WTC11 (cell line): ENCODE data around the gene WDFY4. TPM values are rescaled to one million over a fixed set of nuclear protein-coding genes. Genes with fewer than 3 reads are reported as not detected.

Source experiments
- ATAC-seq: fragments of 200-7000 bp; cut with Tn5 transposase; 2 replicates; pipeline ENCODE4 v1.10.0; 2021; ENCODE audit warnings: mild to moderate bottlenecking, moderate library complexity
- CTCF ChIA-PET: fragments of 300-600 bp; sonication (Branson Sonifier 250); formaldehyde crosslinking; loops from one replicate; lab custom pipeline; 2021; ENCODE audit warnings: antibody characterized with exemption; lab: Charles Lee
- POLR2A ChIA-PET: fragments of 350-600 bp; sonication (Branson Sonifier 250); formaldehyde crosslinking; loops from one replicate; lab custom pipeline; 2021; ENCODE audit warnings: antibody characterized with exemption; lab: Charles Lee
- DNase-seq: peaks from one replicate; pipeline ENCODE4 v3.0.0; 2021; ENCODE audit warnings: low spot score
- H3K27ac Mint-ChIP-seq: 2 replicates; pipeline ENCODE4 v1.8.0; 2021; ENCODE audit warnings: mixed read lengths
- H3K27me3 Mint-ChIP-seq: 2 replicates; pipeline ENCODE4 v1.8.0; 2021; ENCODE audit warnings: low read depth, mild to moderate bottlenecking, moderate library complexity, mixed read lengths
- H3K36me3 Mint-ChIP-seq: 2 replicates; pipeline ENCODE4 v1.8.0; 2021; ENCODE audit warnings: mixed read lengths
- H3K4me1 Mint-ChIP-seq: 2 replicates; pipeline ENCODE4 v1.8.0; 2022; ENCODE audit warnings: mixed read lengths
- H3K4me3 Mint-ChIP-seq: 2 replicates; pipeline ENCODE4 v1.8.0; 2021; ENCODE audit warnings: mild to moderate bottlenecking, moderate library complexity, mixed read lengths
- H3K9me3 Mint-ChIP-seq: 2 replicates; pipeline ENCODE4 v1.8.0; 2021; ENCODE audit warnings: mixed read lengths
- AFF4 ChIP-seq: sonication (generic); formaldehyde crosslinking; IDR thresholded peaks from 2 replicates; pipeline ENCODE4 v1.8.1; 2023; ENCODE audit warnings: mild to moderate bottlenecking, missing genetic modification reagents, borderline replicate concordance
- ATF1 ChIP-seq: sonication (generic); formaldehyde crosslinking; IDR thresholded peaks from 2 replicates; pipeline ENCODE4 v1.8.1; 2023; ENCODE audit warnings: mild to moderate bottlenecking, moderate library complexity, missing genetic modification reagents
- E2F4 ChIP-seq: sonication (generic); formaldehyde crosslinking; IDR thresholded peaks from 2 replicates; pipeline ENCODE4 v1.8.1; 2022; ENCODE audit warnings: low read depth, mild to moderate bottlenecking, moderate library complexity, missing genetic modification reagents, borderline replicate concordance
- EMX1 ChIP-seq: fragments of 250-450 bp; sonication (Bioruptor Pico); IDR thresholded peaks from 2 replicates; pipeline ENCODE4 v1.8.0; 2021; ENCODE audit warnings: mild to moderate bottlenecking
- ERG ChIP-seq: fragments of 250-450 bp; sonication (Bioruptor Pico); IDR thresholded peaks from 2 replicates; pipeline ENCODE4 v1.8.0; 2021; ENCODE audit warnings: mild to moderate bottlenecking
- FOXK1 ChIP-seq: sonication (generic); formaldehyde crosslinking; IDR thresholded peaks from 2 replicates; pipeline ENCODE4 v1.8.0; 2022; ENCODE audit warnings: mild to moderate bottlenecking, moderate library complexity, missing genetic modification reagents
- IRF2 ChIP-seq: sonication (generic); formaldehyde crosslinking; IDR thresholded peaks from 2 replicates; pipeline ENCODE4 v1.8.0; 2022; ENCODE audit warnings: low read depth, missing genetic modification reagents, borderline replicate concordance
- KAT7 ChIP-seq: sonication (generic); formaldehyde crosslinking; IDR thresholded peaks from 2 replicates; pipeline ENCODE4 v1.8.1; 2023; ENCODE audit warnings: missing genetic modification reagents, mild to moderate bottlenecking, borderline replicate concordance
- MLX ChIP-seq: sonication (generic); formaldehyde crosslinking; IDR thresholded peaks from 2 replicates; pipeline ENCODE4 v1.8.1; 2023; ENCODE audit warnings: mild to moderate bottlenecking, missing genetic modification reagents, moderate library complexity
- NR2C2 ChIP-seq: sonication (generic); formaldehyde crosslinking; IDR thresholded peaks from 2 replicates; pipeline ENCODE4 v1.8.0; 2022; ENCODE audit warnings: mild to moderate bottlenecking, missing genetic modification reagents
- PREB ChIP-seq: sonication (generic); formaldehyde crosslinking; IDR thresholded peaks from 2 replicates; pipeline ENCODE4 v1.8.1; 2022; ENCODE audit warnings: mild to moderate bottlenecking, missing genetic modification reagents, moderate library complexity, borderline replicate concordance
- TEAD1 ChIP-seq: sonication (generic); formaldehyde crosslinking; IDR thresholded peaks from 2 replicates; pipeline ENCODE4 v1.8.0; 2022; ENCODE audit warnings: mild to moderate bottlenecking, missing genetic modification reagents
- ZBTB43 ChIP-seq: sonication (generic); formaldehyde crosslinking; IDR thresholded peaks from 2 replicates; pipeline ENCODE4 v1.8.1; 2023; ENCODE audit warnings: mild to moderate bottlenecking, missing genetic modification reagents
- ZNF416 ChIP-seq: fragments of 250-450 bp; sonication (Bioruptor Pico); IDR thresholded peaks from 2 replicates; pipeline ENCODE4 v1.9.0; 2021; ENCODE audit warnings: mild to moderate bottlenecking, inconsistent platforms
- ZNF425 ChIP-seq: fragments of 250-450 bp; sonication (Bioruptor Pico); conservative IDR thresholded peaks from 2 replicates; pipeline ENCODE4 v1.9.0; 2021; ENCODE audit warnings: mild to moderate bottlenecking
- ZNF512 ChIP-seq: sonication (generic); formaldehyde crosslinking; IDR thresholded peaks from 2 replicates; pipeline ENCODE4 v1.8.1; 2022; ENCODE audit warnings: missing genetic modification reagents, borderline replicate concordance
- ZSCAN18 ChIP-seq: fragments of 250-450 bp; sonication (Bioruptor Pico); IDR thresholded peaks from 2 replicates; pipeline ENCODE4 v2.1.2; 2022; ENCODE audit warnings: mild to moderate bottlenecking, moderate library complexity
- total RNA-seq: library from RNA; stranded (reverse); gene quantifications from 3 replicates; pipeline ENCODE4 v1.2.3, GENCODE V29; 2021

WDFY4 gene
- total RNA-seq, 1 experiment from 2014 or later = 0.13 TPM

GRCh38 chr10:48693206-48693605 is 8.5 kb downstream of the WDFY4 start (continued):
- TF ChIP-seq E2F4 (CRISPR knock-in tag) (no peak), PREB (CRISPR knock-in tag) (no peak), KAT7 (no peak), ZSCAN18 (CRISPR knock-in tag) (no peak), ZNF512 (CRISPR knock-in tag) (no peak), AFF4 (CRISPR knock-in tag) (no peak), EMX1 (CRISPR knock-in tag) (no peak), TEAD1 (CRISPR knock-in tag) (no peak)
- TF ChIP-seq, all 79 proteins: peak for 0

- Mint-ChIP-seq H3K36me3 (no peaks in the 10 kb centered on the region), H3K4me1 (peaks cover 16% of the 10 kb centered on the region), H3K9me3 (peaks cover 8% of the 10 kb centered on the region), H3K27me3 (peaks cover 2% of the 10 kb centered on the region), H3K27ac (no peak overlapping the region), H3K4me3 (no peak overlapping the region)
- ATAC-seq (no peak), DNase-seq (no peak)
- CTCF ChIA-PET = no interaction called here
- POLR2A ChIA-PET = no interaction called here
- TF ChIP-seq ZBTB43 (CRISPR knock-in tag) (no peak), ATF1 (CRISPR knock-in tag) (no peak), ZNF425 (no peak), IRF2 (CRISPR knock-in tag) (no peak), FOXK1 (CRISPR knock-in tag) (no peak), ERG (no peak), NR2C2 (no peak), MLX (no peak), ZNF416 (no peak)
These were observed 9.8 kb downstream of the WDFY4 start for GRCh38 chr10:48694371-48695030.
